ENCODE results near the gene VPS8.

Gene VPS8

DNA sequence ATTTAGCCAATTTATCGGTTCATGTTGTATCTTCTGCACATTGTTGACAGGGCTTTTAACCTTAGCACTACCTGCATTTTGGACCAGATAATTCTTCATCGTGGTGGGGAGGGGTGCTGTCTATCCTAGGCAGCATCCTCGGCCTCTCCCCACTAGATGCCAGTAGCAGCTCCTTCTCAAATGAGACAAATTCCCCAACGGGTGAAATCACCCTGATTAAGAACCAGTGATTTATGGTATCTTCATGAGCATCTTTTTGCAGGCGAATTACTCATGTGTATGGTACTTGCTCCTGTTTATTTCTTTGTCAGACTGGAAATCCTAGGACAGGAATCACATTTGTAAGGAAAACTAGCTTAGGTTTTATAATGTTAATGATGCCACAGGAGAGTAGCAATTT is 272.9 kb downstream of the VPS8 start:
- H3K4me1 ChIP-seq (ENCODE audit: control insufficient read depth, insufficient read depth, low read length): no peaks in the 10 kb centered on the region
- peaks cover 11% of the 10 kb centered on the region for H3K27me3 ChIP-seq (ENCODE audit: control insufficient read depth, insufficient read depth, low read length)
- H3K4me2 ChIP-seq (ENCODE audit: low read length): no peak overlapping the region
- H3K4me3 ChIP-seq (ENCODE audit: low read length): no peak overlapping the region
- no peaks in the 10 kb centered on the region for H3K9me3 ChIP-seq (replicated peaks; ENCODE audit: low read length)
- no peak overlapping the region for H3K9ac ChIP-seq (ENCODE audit: low read depth, low read length)
- no peaks in the 10 kb centered on the region for H3K36me3 ChIP-seq (ENCODE audit: insufficient read depth, low read length)

- no peak overlapping the region for H3K4me3 ChIP-seq (ENCODE audit: low read length)
- H3K4me1 ChIP-seq (ENCODE audit: control insufficient read depth, insufficient read depth, low read length): no peaks in the 10 kb centered on the region
- H3K4me2 ChIP-seq (ENCODE audit: low read length): no peak overlapping the region
- H3K27me3 ChIP-seq (ENCODE audit: control insufficient read depth, insufficient read depth, low read length): peaks cover 11% of the 10 kb centered on the region
- no peak overlapping the region for H3K9ac ChIP-seq (ENCODE audit: low read depth, low read length)
- no peaks in the 10 kb centered on the region for H3K9me3 ChIP-seq (replicated peaks; ENCODE audit: low read length)
- H3K36me3 ChIP-seq (ENCODE audit: insufficient read depth, low read length): no peaks in the 10 kb centered on the region
Measured at GRCh38 chr3:185087419-185087818, 275.5 kb downstream of the VPS8 start.

- no peak overlapping the region for H3K4me2 ChIP-seq (ENCODE audit: low read length)
- no peaks in the 10 kb centered on the region for H3K36me3 ChIP-seq (ENCODE audit: insufficient read depth, low read length)
- H3K4me3 ChIP-seq (ENCODE audit: low read length): no peak overlapping the region
- no peak overlapping the region for H3K9ac ChIP-seq (ENCODE audit: low read depth, low read length)
- no peaks in the 10 kb centered on the region for H3K4me1 ChIP-seq (ENCODE audit: control insufficient read depth, insufficient read depth, low read length)
- H3K27me3 ChIP-seq (ENCODE audit: control insufficient read depth, insufficient read depth, low read length): peaks cover 11% of the 10 kb centered on the region
- no peaks in the 10 kb centered on the region for H3K9me3 ChIP-seq (replicated peaks; ENCODE audit: low read length)
Measured at GRCh38 chr3:185089343-185089742, 277.4 kb downstream of the VPS8 start.

GRCh38 chr3:185089751-185090150 is 277.8 kb downstream of the VPS8 start:
- no peak overlapping the region for H3K4me2 ChIP-seq (ENCODE audit: low read length)

GRCh38 chr3:185090811-185091210 is 278.8 kb downstream of the VPS8 start:
- H3K4me3 ChIP-seq (ENCODE audit: low read length): no peak overlapping the region
- H3K36me3 ChIP-seq (ENCODE audit: insufficient read depth, low read length): no peaks in the 10 kb centered on the region
- H3K9ac ChIP-seq (ENCODE audit: low read depth, low read length): no peak overlapping the region
- H3K4me2 ChIP-seq (ENCODE audit: low read length): no peak overlapping the region
- H3K27me3 ChIP-seq (ENCODE audit: control insufficient read depth, insufficient read depth, low read length): peaks cover 6% of the 10 kb centered on the region
- H3K4me1 ChIP-seq (ENCODE audit: control insufficient read depth, insufficient read depth, low read length): no peaks in the 10 kb centered on the region
- H3K9me3 ChIP-seq (replicated peaks; ENCODE audit: low read length): no peaks in the 10 kb centered on the region

More at GRCh38 chr3:185089751-185090150, 277.8 kb downstream of the VPS8 start:
- Histone ChIP-seq H3K36me3 (ENCODE audit: insufficient read depth, low read length) (no peaks in the 10 kb centered on the region), H3K9me3 (replicated peaks; ENCODE audit: low read length) (no peaks in the 10 kb centered on the region), H3K27me3 (ENCODE audit: control insufficient read depth, insufficient read depth, low read length) (peaks cover 11% of the 10 kb centered on the region), H3K9ac (ENCODE audit: low read depth, low read length) (no peak overlapping the region), H3K4me3 (ENCODE audit: low read length) (no peak overlapping the region), H3K4me1 (ENCODE audit: control insufficient read depth, insufficient read depth, low read length) (no peaks in the 10 kb centered on the region)

DNA sequence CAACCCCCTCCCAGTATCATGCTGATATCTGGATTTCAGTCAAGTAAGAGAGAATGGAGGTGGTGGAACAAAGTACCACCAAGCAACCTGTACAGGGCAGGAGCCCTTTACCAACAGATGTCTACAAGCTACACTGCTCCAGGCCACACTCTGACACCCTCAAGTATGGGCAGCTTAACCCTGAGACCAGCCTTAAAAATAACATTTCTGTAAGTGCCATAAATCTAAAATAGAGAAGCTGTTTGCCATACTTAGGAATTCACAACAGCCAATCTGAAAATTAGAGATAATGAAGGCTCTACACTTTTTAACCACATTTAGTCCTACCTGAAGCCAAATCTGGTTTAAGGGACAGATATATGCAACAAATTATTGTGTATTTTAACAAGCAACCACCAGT is 281.1 kb downstream of the VPS8 start:
- no peaks in the 10 kb centered on the region for H3K9me3 ChIP-seq (replicated peaks; ENCODE audit: low read length)
- H3K36me3 ChIP-seq (ENCODE audit: insufficient read depth, low read length): no peaks in the 10 kb centered on the region
- no peak overlapping the region for H3K4me2 ChIP-seq (ENCODE audit: low read length)
- no peak overlapping the region for H3K9ac ChIP-seq (ENCODE audit: low read depth, low read length)
- H3K4me1 ChIP-seq (ENCODE audit: control insufficient read depth, insufficient read depth, low read length): no peaks in the 10 kb centered on the region
- no peaks in the 10 kb centered on the region for H3K27me3 ChIP-seq (ENCODE audit: control insufficient read depth, insufficient read depth, low read length)
- H3K4me3 ChIP-seq (ENCODE audit: low read length): no peak overlapping the region

DNA sequence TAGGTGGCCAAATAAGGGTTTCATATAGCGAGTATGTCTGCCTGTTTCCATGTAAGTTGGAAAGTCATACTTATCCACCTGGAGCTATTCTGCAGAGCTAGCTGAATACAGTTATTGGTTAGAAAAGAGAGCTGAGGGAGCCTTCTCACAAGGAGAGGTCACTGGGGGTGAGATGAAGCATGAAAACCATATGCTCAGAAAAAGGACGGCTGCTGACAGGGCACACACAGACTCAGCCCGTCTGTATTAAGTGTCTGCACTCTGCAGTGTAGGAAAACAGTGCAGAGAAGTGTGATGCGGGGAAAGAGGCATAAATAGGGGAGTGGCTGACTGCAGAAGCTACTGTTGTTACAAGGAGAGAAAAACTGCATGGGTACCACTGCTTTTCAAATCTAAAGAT is 282.7 kb downstream of the VPS8 start:
- Histone ChIP-seq H3K36me3 (ENCODE audit: insufficient read depth, low read length) (no peaks in the 10 kb centered on the region), H3K27me3 (ENCODE audit: control insufficient read depth, insufficient read depth, low read length) (no peaks in the 10 kb centered on the region), H3K4me2 (ENCODE audit: low read length) (no peak overlapping the region), H3K9ac (ENCODE audit: low read depth, low read length) (no peak overlapping the region), H3K4me3 (ENCODE audit: low read length) (no peak overlapping the region), H3K4me1 (ENCODE audit: control insufficient read depth, insufficient read depth, low read length) (no peaks in the 10 kb centered on the region), H3K9me3 (replicated peaks; ENCODE audit: low read length) (no peaks in the 10 kb centered on the region)

Data from skeletal muscle satellite cell (primary cell).